HEK293 (cell line): ENCODE measurements around the gene SERTAD1.

Experiments
- CTCF ChIA-PET: fragments of 350-600 bp; formaldehyde crosslinking; extraction: SDS; loops from one replicate; lab custom pipeline; 2021; ENCODE audit warnings: antibody characterized with exemption; lab: Yijun Ruan, JAX
- POLR2A ChIA-PET: fragments of 300-600 bp; formaldehyde crosslinking; extraction: SDS; loops from one replicate; lab custom pipeline; 2020; ENCODE audit warnings: antibody characterized with exemption, inconsistent platforms; lab: Yijun Ruan, JAX
- H3K27ac ChIP-seq: fragments of 200-500 bp; sonication (Bioruptor generic); 2 replicates; pipeline ENCODE4 v1.5.1; 2014; ENCODE audit warnings: low read depth, low read length, control low read depth, inconsistent platforms; ENCODE audit errors: extremely low read depth
- H3K36me3 ChIP-seq, 2 experiments: fragments of 200-500 bp in 1 of 2; sonication (Bioruptor generic) in 1 of 2; 1 replicate in 1 of 2; 2 replicates in 1 of 2; pipeline ENCODE4 v1.5.1; 2014 to 2017; ENCODE audit warnings: inconsistent platforms in 2 of 2, low read length in 2 of 2; ENCODE audit not compliant: control insufficient read depth in 2 of 2, insufficient read depth in 1 of 2
- H3K4me1 ChIP-seq: fragments of 200-500 bp; sonication (Bioruptor generic); 2 replicates; pipeline ENCODE4 v1.5.1; 2014; ENCODE audit warnings: mild to moderate bottlenecking, low read length, inconsistent platforms; ENCODE audit not compliant: control insufficient read depth, insufficient read depth
- H3K4me3 ChIP-seq: 2 replicates; pipeline ENCODE4 v1.5.1; 2011; ENCODE audit warnings: low read depth, mild to moderate bottlenecking, control low read depth, low read length, moderate library complexity
- H3K9me3 ChIP-seq: fragments of 200-500 bp; sonication (Bioruptor generic); 2 replicates; pipeline ENCODE4 v1.5.1; 2014; ENCODE audit warnings: low read depth, low read length, inconsistent platforms; ENCODE audit not compliant: control insufficient read depth, insufficient read depth
- BCL11A ChIP-seq: fragments of 450-650 bp; formaldehyde crosslinking; IDR thresholded peaks from 2 replicates; pipeline ENCODE4 v1.5.1; 2016; ENCODE audit warnings: low read depth, missing biosample characterization, missing genetic modification characterization
- BCL11B ChIP-seq: fragments of 450-650 bp; formaldehyde crosslinking; IDR thresholded peaks from 2 replicates; pipeline ENCODE4 v1.5.1; 2016; ENCODE audit warnings: low read depth, missing biosample characterization, missing genetic modification characterization
- EGR2 ChIP-seq: fragments of 450-650 bp; formaldehyde crosslinking; IDR thresholded peaks from 2 replicates; pipeline ENCODE4 v1.5.1; 2016; ENCODE audit warnings: low read depth, missing biosample characterization, missing genetic modification characterization
- GLIS2 ChIP-seq: fragments of 450-650 bp; formaldehyde crosslinking; IDR thresholded peaks from 2 replicates; pipeline ENCODE4 v1.5.1; 2016; ENCODE audit warnings: missing biosample characterization, missing genetic modification characterization
- IKZF3 ChIP-seq: fragments of 450-650 bp; IDR thresholded peaks from 2 replicates; pipeline ENCODE4 v1.5.0; 2018; ENCODE audit warnings: missing biosample characterization, mild to moderate bottlenecking, missing genetic modification characterization, moderate library complexity
- KLF9 ChIP-seq: fragments of 450-650 bp; formaldehyde crosslinking; IDR thresholded peaks from 2 replicates; pipeline ENCODE4 v1.5.1; 2016; ENCODE audit warnings: missing biosample characterization, missing genetic modification characterization, low read depth
- MYNN ChIP-seq: fragments of 450-650 bp; formaldehyde crosslinking; IDR thresholded peaks from 2 replicates; pipeline ENCODE4 v1.5.1; 2016; ENCODE audit warnings: missing biosample characterization, missing genetic modification characterization, borderline replicate concordance
- TRIM28 ChIP-seq: IDR thresholded peaks from 2 replicates; pipeline ENCODE4 v1.6.1; 2011; ENCODE audit warnings: low read length, control low read depth, borderline replicate concordance
- ZFHX2 ChIP-seq: fragments of 450-650 bp; formaldehyde crosslinking; conservative IDR thresholded peaks from 2 replicates; pipeline ENCODE4 v1.5.1; 2016; ENCODE audit warnings: missing biosample characterization, missing genetic modification characterization
- ZNF16 ChIP-seq: fragments of 450-650 bp; formaldehyde crosslinking; IDR thresholded peaks from 2 replicates; pipeline ENCODE4 v1.5.1; 2016; ENCODE audit warnings: low read depth, missing biosample characterization, missing genetic modification characterization
- ZNF174 ChIP-seq: fragments of 450-650 bp; formaldehyde crosslinking; IDR thresholded peaks from 2 replicates; pipeline ENCODE4 v1.5.0; 2017; ENCODE audit warnings: missing biosample characterization, mild to moderate bottlenecking, missing genetic modification characterization
- ZNF175 ChIP-seq: fragments of 450-650 bp; formaldehyde crosslinking; IDR thresholded peaks from 2 replicates; pipeline ENCODE4 v1.5.1; 2016; ENCODE audit warnings: missing biosample characterization, missing genetic modification characterization
- ZNF184 ChIP-seq: fragments of 450-650 bp; IDR thresholded peaks from 2 replicates; pipeline ENCODE4 v1.5.1; 2018; ENCODE audit warnings: missing biosample characterization, mild to moderate bottlenecking, missing genetic modification characterization
- ZNF211 ChIP-seq: fragments of 450-650 bp; formaldehyde crosslinking; IDR thresholded peaks from 2 replicates; pipeline ENCODE4 v1.5.1; 2016; ENCODE audit warnings: low read depth, missing biosample characterization, missing genetic modification characterization
- ZNF214 ChIP-seq: fragments of 450-650 bp; formaldehyde crosslinking; IDR thresholded peaks from 2 replicates; pipeline ENCODE4 v1.5.1; 2017; ENCODE audit warnings: missing biosample characterization, mild to moderate bottlenecking, missing genetic modification characterization, borderline replicate concordance
- ZNF600 ChIP-seq: fragments of 450-650 bp; formaldehyde crosslinking; IDR thresholded peaks from 2 replicates; pipeline ENCODE4 v1.5.1; 2016; ENCODE audit warnings: missing biosample characterization, missing genetic modification characterization
- ZNF626 ChIP-seq: fragments of 450-650 bp; sonication (Bioruptor Pico); formaldehyde crosslinking; IDR thresholded peaks from 2 replicates; pipeline ENCODE4 v1.5.1; 2018; ENCODE audit warnings: missing biosample characterization, missing genetic modification characterization, inconsistent platforms
- ZNF654 ChIP-seq: fragments of 450-650 bp; formaldehyde crosslinking; IDR thresholded peaks from 2 replicates; pipeline ENCODE4 v1.5.1; 2016; ENCODE audit warnings: low read depth, missing biosample characterization, missing genetic modification characterization
- ZNF658 ChIP-seq: fragments of 450-650 bp; formaldehyde crosslinking; IDR thresholded peaks from 2 replicates; pipeline ENCODE4; 2016; ENCODE audit warnings: missing biosample characterization, missing genetic modification characterization
- ZNF677 ChIP-seq: fragments of 450-650 bp; IDR thresholded peaks from 2 replicates; pipeline ENCODE4 v1.5.0; 2018; ENCODE audit warnings: missing biosample characterization, mild to moderate bottlenecking, missing genetic modification characterization, moderate library complexity
- ZNF747 ChIP-seq: fragments of 450-650 bp; formaldehyde crosslinking; IDR thresholded peaks from 2 replicates; pipeline ENCODE4 v1.5.1; 2016; ENCODE audit warnings: missing biosample characterization, missing genetic modification characterization
- ZNF785 ChIP-seq: fragments of 450-650 bp; formaldehyde crosslinking; IDR thresholded peaks from 2 replicates; pipeline ENCODE4 v1.5.1; 2016; ENCODE audit warnings: missing biosample characterization, missing genetic modification characterization
- ZNF837 ChIP-seq: fragments of 450-650 bp; formaldehyde crosslinking; IDR thresholded peaks from 2 replicates; pipeline ENCODE4 v1.5.1; 2016; ENCODE audit warnings: missing biosample characterization, missing genetic modification characterization
- ZNF843 ChIP-seq: fragments of 450-650 bp; formaldehyde crosslinking; IDR thresholded peaks from 2 replicates; pipeline ENCODE4 v1.5.1; 2016; ENCODE audit warnings: missing biosample characterization, missing genetic modification characterization
- TF ChIP-seq, protein P1 (sequence below): fragments of 450-650 bp; formaldehyde crosslinking; conservative IDR thresholded peaks from 2 replicates; pipeline ENCODE4 v1.5.1; 2016; ENCODE audit warnings: low read depth, missing biosample characterization, missing genetic modification characterization

The SERTAD1 gene

DNA sequence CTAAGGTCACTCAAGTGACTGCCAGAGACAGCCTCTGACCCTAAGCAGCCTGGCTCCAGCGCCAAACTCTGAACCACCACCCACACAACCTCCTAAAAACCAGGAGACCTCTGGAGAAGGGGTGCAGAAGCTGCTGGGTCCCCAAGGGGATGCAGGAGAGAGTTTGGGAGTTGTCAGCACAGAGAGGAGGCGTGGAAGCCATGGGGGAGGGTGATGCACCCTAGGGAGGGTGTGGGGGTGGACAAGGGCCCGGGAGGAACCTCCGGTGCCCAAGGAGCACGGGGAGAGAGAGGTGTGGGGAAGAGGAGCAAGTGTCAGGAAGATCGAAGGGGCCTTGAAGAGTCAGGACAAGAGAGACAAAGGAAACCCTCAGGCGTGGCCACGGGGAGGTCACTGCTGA lies 33.7 kb downstream of the SERTAD1 start:
- no peak overlapping the region for H3K4me3 ChIP-seq
- no peaks in the 10 kb centered on the region for H3K9me3 ChIP-seq
- no peak for TF ChIP-seq ZNF654
- TF ChIP-seq ZNF658 (tag by site-specific recombination): no peak
- TF ChIP-seq ZNF837 (tag by site-specific recombination): 0 out of 2 replicates have a peak, but pooled peaks have one; percentile 17
- peak; percentile 76 for TF ChIP-seq EGR2
- TF ChIP-seq ZNF843 (tag by site-specific recombination): no peak
- TF ChIP-seq ZFHX2: peak; percentile 73
- TF ChIP-seq IKZF3 (tag by site-specific recombination): no peak
- TF ChIP-seq BCL11B (tag by site-specific recombination): no peak
- 0 out of 2 replicates have a peak, but pooled peaks have one; percentile 18 for TF ChIP-seq GLIS2
- ChIA-PET CTCF (interaction anchor here (0.6 kb wide), 3 partner anchors 8 to 1361 kb away, joined by 3 to 5 read pairs (median 4); no protein-coding TSS in a partner anchor), POLR2A (no interaction called here)
- no peaks in the 10 kb centered on the region for H3K4me1 ChIP-seq
- H3K27ac ChIP-seq: 0 out of 2 replicates have a peak overlapping the region, but pooled peaks have one; percentile 16
- no peaks in the 10 kb centered on the region; a peak in 1 of 3 replicates for H3K36me3 ChIP-seq

DNA sequence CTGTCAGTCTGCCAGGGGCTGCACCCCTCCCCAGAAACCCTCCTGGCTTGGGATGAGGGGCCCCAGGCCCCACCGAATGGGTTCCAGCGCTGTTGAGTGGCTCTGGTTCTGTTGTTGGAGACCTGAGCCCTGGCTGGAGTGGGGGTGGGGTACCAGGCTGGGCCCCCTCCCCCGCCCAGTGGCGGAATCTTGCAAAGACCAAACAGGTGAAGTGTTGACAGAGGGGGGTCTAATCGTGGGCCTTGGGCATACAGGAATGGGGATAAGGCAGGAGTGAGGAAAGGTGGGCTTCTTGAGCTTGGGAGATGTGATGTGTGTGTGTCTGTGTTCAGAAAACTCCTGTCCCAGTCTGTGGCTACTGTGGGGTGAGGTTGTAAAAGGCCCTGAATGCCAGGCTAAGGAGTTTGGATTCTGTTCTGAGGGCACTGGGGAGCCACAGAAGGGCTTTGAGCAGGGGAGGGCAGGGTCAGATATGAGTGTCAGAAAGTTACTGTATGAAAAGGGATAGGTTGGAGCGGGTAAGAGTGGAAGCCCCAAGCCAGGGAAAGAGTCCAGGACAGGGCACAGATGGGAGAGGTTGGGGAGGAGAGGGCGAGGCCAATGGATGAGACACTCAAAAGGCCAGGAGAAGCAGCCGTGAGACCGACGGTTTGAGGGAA lies 35.6 kb downstream of the SERTAD1 start, which contains the start of gene HIPK4:
TSS of gene HIPK4 (minus strand) at position 98 of the 659 bp plus-strand sequence. CDS start 279 bp downstream, outside the sequence.
- ChIA-PET CTCF (interaction anchor here (0.5 to 0.7 kb wide), 3 partner anchors 23 to 60 kb away, joined by 3 read pairs; partner anchors contain the start of gene PRX), POLR2A (interaction anchor here (1.4 kb wide), 1 partner anchor 13 kb away, joined by 4 read pairs; no protein-coding TSS in a partner anchor)
- Histone ChIP-seq H3K27ac (no peak within 1 kb of the TSS), H3K4me1 (no peaks in the 10 kb centered on the region), H3K4me3 (no peak within 1 kb of the TSS), H3K36me3 (no peaks in the 10 kb centered on the region; a peak in 1 of 3 replicates), H3K9me3 (no peaks in the 10 kb centered on the region)
- TF ChIP-seq ZNF16 (tag by site-specific recombination) (peak; percentile 94), ZNF677 (tag by site-specific recombination) (no peak)

DNA sequence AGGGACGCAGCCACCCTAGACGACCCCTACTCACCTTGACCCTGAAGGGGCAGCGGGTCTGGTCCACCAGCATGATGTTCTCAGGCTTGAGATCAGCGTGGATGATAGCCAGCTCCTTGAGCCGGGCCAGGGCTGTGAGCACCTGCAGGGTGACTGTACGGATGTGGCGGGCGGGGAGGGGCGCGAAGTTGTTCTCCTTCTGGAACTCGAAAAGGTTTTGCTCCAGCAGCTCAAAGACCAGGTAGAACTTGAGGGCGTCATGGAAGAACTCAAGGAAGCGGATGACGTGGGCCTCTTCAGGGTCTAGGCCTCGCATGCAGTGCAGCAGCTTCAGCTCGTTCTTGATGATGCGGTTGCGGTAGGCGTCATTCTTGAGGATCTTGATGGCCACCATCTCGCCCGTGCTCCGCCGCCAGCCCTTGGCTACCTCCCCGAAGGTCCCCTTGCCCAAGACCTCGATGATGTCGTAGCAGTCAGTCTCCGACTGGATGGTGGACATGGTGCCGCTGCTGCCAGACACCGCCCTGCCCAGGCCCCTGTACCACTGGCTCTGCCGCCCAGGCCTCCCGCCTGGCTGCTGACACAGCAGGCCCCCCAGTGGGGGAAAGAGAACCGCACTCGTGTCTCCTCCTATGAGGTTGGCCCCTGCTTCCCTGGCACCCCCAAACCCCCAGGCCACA lies 36.2 kb downstream of the SERTAD1 start:
- Histone ChIP-seq H3K36me3 (no peaks in the 10 kb centered on the region; a peak in 1 of 3 replicates), H3K4me1 (no peaks in the 10 kb centered on the region), H3K4me3 (no peak overlapping the region), H3K9me3 (no peaks in the 10 kb centered on the region), H3K27ac (no peak overlapping the region)
- POLR2A ChIA-PET: interaction anchor here (0.8 kb wide), 1 partner anchor 24 kb away, joined by 5 read pairs; no protein-coding TSS in a partner anchor
- peak; percentile 9; the same call in 1 of the 2 replicates for TF ChIP-seq GLIS2
- no peak for TF ChIP-seq ZNF211 (tag by site-specific recombination)
- TF ChIP-seq ZNF785: no peak
- TF ChIP-seq ZNF626 (tag by site-specific recombination): no peak
- TF ChIP-seq ZNF175 (tag by site-specific recombination): no peak
- TF ChIP-seq KLF9 (tag by site-specific recombination): no peak
- TF ChIP-seq ZNF600 (tag by site-specific recombination): no peak
- no peak for TF ChIP-seq ZNF174 (tag by site-specific recombination)
- CTCF ChIA-PET: interaction anchor here (0.6 to 0.9 kb wide), 4 partner anchors 16 to 552 kb away, joined by 3 to 4 read pairs (median 3); no protein-coding TSS in a partner anchor

DNA sequence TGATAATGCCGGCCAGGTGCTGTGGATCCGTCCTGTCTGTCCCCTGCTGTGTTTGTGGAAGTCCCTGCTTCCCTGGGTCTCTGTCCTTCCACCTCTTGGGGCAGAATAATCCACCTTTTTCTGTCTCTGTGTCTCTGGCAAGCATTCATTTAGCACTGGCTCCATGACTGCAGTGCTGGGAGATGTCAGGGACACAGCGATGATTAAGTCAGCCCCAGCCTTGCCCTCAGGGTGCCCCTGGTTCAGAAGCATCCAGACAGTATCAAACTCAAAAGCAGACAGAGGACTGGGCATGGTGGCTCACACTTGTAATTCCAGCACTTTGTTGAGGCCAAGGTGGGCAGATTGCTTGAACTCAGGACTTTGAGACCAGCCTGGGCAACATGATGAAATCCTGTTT lies 37.3 kb downstream of the SERTAD1 start:
- CTCF ChIA-PET: no interaction called here
- Histone ChIP-seq H3K9me3 (no peaks in the 10 kb centered on the region), H3K4me3 (no peak overlapping the region), H3K27ac (no peak overlapping the region), H3K36me3 (no peaks in the 10 kb centered on the region; a peak in 1 of 3 replicates), H3K4me1 (no peaks in the 10 kb centered on the region)
- POLR2A ChIA-PET: no interaction called here
- no peak for TF ChIP-seq ZNF214 (tag by site-specific recombination)
- no peak for TF ChIP-seq ZNF747
- TF ChIP-seq TRIM28: no peak
- TF ChIP-seq, protein P1, sequence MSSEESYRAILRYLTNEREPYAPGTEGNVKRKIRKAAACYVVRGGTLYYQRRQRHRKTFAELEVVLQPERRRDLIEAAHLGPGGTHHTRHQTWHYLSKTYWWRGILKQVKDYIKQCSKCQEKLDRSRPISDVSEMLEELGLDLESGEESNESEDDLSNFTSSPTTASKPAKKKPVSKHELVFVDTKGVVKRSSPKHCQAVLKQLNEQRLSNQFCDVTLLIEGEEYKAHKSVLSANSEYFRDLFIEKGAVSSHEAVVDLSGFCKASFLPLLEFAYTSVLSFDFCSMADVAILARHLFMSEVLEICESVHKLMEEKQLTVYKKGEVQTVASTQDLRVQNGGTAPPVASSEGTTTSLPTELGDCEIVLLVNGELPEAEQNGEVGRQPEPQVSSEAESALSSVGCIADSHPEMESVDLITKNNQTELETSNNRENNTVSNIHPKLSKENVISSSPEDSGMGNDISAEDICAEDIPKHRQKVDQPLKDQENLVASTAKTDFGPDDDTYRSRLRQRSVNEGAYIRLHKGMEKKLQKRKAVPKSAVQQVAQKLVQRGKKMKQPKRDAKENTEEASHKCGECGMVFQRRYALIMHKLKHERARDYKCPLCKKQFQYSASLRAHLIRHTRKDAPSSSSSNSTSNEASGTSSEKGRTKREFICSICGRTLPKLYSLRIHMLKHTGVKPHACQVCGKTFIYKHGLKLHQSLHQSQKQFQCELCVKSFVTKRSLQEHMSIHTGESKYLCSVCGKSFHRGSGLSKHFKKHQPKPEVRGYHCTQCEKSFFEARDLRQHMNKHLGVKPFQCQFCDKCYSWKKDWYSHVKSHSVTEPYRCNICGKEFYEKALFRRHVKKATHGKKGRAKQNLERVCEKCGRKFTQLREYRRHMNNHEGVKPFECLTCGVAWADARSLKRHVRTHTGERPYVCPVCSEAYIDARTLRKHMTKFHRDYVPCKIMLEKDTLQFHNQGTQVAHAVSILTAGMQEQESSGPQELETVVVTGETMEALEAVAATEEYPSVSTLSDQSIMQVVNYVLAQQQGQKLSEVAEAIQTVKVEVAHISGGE (tag by site-specific recombination): no peak
- no peak for TF ChIP-seq BCL11A
- TF ChIP-seq ZNF184 (tag by site-specific recombination): no peak
- no peak for TF ChIP-seq ZNF600 (tag by site-specific recombination)
- TF ChIP-seq MYNN (tag by site-specific recombination): no peak
